Fibroblast of mammary gland (primary cell): ENCODE measurements around the gene KIF1C.

Source experiments
- DNase-seq: peaks from one replicate; pipeline ENCODE4 v3.0.0-alpha.2; 2010; ENCODE audit warnings: low read depth
- H3K4me3 ChIP-seq: 2 replicates; pipeline ENCODE4 v1.5.1; 2011; ENCODE audit warnings: low read depth, mild to moderate bottlenecking, low read length, moderate library complexity; ENCODE audit not compliant: control insufficient read depth
- CTCF ChIP-seq: conservative IDR thresholded peaks from 2 replicates; pipeline ENCODE4 v1.5.1; 2011; ENCODE audit warnings: low read depth, low read length, inconsistent platforms; ENCODE audit not compliant: control insufficient read depth, insufficient read depth

Gene KIF1C

GRCh38 chr17:4969047-4969550, 28.7 kb upstream of the KIF1C start:
- peak overlapping the region; percentile 93 for H3K4me3 ChIP-seq
- DNase-seq = peak; percentile 96

GRCh38 chr17:4969551-4970173, 28.1 kb upstream of the KIF1C start:
- TF ChIP-seq CTCF = no peak
- peak; percentile 53 for DNase-seq
- no peak overlapping the region for H3K4me3 ChIP-seq

More at GRCh38 chr17:4969047-4969550, 28.7 kb upstream of the KIF1C start:
- no peak for TF ChIP-seq CTCF

GRCh38 chr17:4970273-4970672, 27.5 kb upstream of the KIF1C start:
- no peak for TF ChIP-seq CTCF
- DNase-seq = no peak

GRCh38 chr17:4971826-4972225, 25.9 kb upstream of the KIF1C start:
- no peak for DNase-seq
- no peak overlapping the region for H3K4me3 ChIP-seq
- TF ChIP-seq CTCF = no peak

More at GRCh38 chr17:4970273-4970672, 27.5 kb upstream of the KIF1C start:
- H3K4me3 ChIP-seq = no peak overlapping the region

GRCh38 chr17:4972322-4972721, 25.4 kb upstream of the KIF1C start:
- no peak for DNase-seq
- TF ChIP-seq CTCF = no peak
- no peak overlapping the region for H3K4me3 ChIP-seq

- DNase-seq = no peak
- no peak for TF ChIP-seq CTCF
- no peak overlapping the region for H3K4me3 ChIP-seq
These were observed 25.0 kb upstream of the KIF1C start for GRCh38 chr17:4972752-4973151.
